GM23248 (cell line): ENCODE results near the gene NPHP4.

Experiments used
- EZH2 ChIP-seq: fragments of 200-600 bp; sonication (generic); IDR thresholded peaks from 2 replicates; pipeline ENCODE4 v1.6.1; 2018; ENCODE audit warnings: antibody characterized with exemption, mild to moderate bottlenecking; ENCODE audit not compliant: insufficient read depth, poor library complexity, severe bottlenecking
- EZH2phosphoT487 ChIP-seq: fragments of 200-600 bp; sonication (generic); IDR thresholded peaks from 2 replicates; pipeline ENCODE4 v1.6.1; 2018; ENCODE audit warnings: antibody characterized with exemption, moderate library complexity, mild to moderate bottlenecking, low read depth; ENCODE audit not compliant: insufficient read depth

DNA sequence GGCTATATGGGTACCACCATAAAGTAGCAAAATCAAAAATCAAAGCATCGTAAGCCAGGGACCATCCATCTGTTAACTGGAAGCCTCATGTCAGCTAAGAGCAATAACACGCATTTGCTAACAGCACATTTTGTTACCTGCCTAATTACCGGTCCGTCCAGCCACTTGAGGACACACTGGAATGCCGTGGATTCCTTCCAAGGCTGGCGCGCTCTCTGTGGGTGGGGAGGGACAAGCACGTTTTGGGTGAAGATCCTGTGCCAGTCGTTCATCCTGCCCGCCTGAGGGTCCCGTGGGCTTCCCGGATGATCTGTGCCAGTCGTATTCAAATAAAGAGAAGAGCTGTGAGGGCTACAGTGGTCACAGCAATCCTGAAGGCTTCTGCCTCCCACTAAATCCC lies 6.2 kb downstream of the NPHP4 start:
- TF ChIP-seq EZH2 (no peak), EZH2phosphoT487 (no peak)
